ENCODE measurements around the gene TMEM198. TPM values are rescaled to one million over a fixed set of nuclear protein-coding genes. Genes with fewer than 3 reads are reported as not detected.

The TMEM198 gene
- total and polyA plus RNA-seq, 2 donors (not counting 1 experiment from before 2014, with no cell fraction given), result 0.39 to 1.1 TPM

DNA sequence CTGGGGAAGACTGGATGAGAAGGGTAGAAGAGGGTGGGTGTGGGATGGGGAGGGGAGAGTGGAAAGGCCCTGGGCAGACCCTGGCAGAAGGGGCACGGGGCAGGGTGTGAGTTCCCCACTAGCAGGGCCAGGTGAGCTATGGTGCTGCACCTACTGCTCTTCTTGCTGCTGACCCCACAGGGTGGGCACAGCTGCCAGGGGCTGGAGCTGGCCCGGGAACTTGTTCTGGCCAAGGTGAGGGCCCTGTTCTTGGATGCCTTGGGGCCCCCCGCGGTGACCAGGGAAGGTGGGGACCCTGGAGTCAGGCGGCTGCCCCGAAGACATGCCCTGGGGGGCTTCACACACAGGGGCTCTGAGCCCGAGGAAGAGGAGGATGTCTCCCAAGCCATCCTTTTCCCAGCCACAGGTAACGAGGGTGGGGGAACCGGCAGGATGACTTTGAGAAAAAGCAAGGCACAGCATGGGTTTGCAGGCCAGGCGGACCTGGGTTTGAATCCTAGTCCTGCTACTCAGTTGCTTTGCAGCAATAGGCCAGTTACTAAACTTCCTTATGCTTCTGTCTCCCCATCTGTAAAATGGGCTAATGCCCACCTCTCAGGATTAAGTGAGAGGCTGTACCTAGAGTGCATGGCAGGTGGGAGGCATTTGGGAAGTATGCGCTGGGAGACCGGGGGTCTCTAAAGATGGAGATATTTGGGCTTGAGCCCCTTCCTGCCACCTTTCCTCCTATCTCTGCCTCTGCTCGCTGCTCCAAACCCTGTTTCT is 28.6 kb downstream of the TMEM198 start, which contains the start of gene INHA:
TSS of gene INHA (plus strand) at position 74 of the 765 bp plus-strand sequence. CDS start at position 139, 65 bp downstream.
- Mint-ChIP-seq H3K27me3 (peaks cover 56% of the 10 kb centered on the region), H3K9me3 (ENCODE audit: insufficient read depth) (no peaks in the 10 kb centered on the region), H3K4me3 (peak within 1 kb of the TSS; percentile 66), H3K4me1 (peaks cover 6% of the 10 kb centered on the region), H3K27ac (no peak within 1 kb of the TSS)
- Histone ChIP-seq H2AFZ (ENCODE audit: insufficient read depth, low read depth, low read length, poor library complexity, severe bottlenecking) (peak within 1 kb of the TSS; percentile 65), H3K79me2 (ENCODE audit: control insufficient read depth, insufficient read depth, low read length) (no peaks in the 10 kb centered on the region), H3K9me3 (ENCODE audit: control extremely low read depth in 1 of 3, control insufficient read depth in 2 of 3, insufficient read depth in 1 of 3, low read length in 2 of 3) (peaks cover 0 to 4% (median 0%) of the 10 kb centered on the region in 3 donors), H3K4me3 (ENCODE audit: control extremely low read depth in 1 of 5, extremely low read depth in 1 of 5, insufficient read depth in 1 of 5, low read depth in 2 of 5, low read length in 4 of 5) (peak within 1 kb of the TSS in 3 of 5 experiments; percentile 18 to 46 (median 37)), H3K9ac (ENCODE audit: low read length) (no peak within 1 kb of the TSS), H3K36me3 (replicated peaks in 1 of 2; ENCODE audit: control extremely low read depth in 1 of 2, control insufficient read depth in 1 of 2, extremely low read depth in 1 of 2, insufficient read depth in 2 of 2, low read length in 1 of 2) (no peaks in the 10 kb centered on the region), H3K27me3 (replicated peaks in 1 of 4; ENCODE audit: control extremely low read depth in 1 of 4, control insufficient read depth in 3 of 4, insufficient read depth in 4 of 4, low read length in 3 of 4) (peaks cover 0 to 39% (median 18%) of the 10 kb centered on the region in 4 experiments), H4K20me1 (ENCODE audit: control insufficient read depth, insufficient read depth, low read length, poor library complexity, severe bottlenecking) (no peaks in the 10 kb centered on the region), H3K4me1 (ENCODE audit: control insufficient read depth in 2 of 2, insufficient read depth in 2 of 2, low read length in 2 of 2) (peaks cover 4 to 12% of the 10 kb centered on the region in 2 donors), H3K4me2 (replicated peaks; ENCODE audit: low read depth, low read length, poor library complexity, severe bottlenecking) (peak within 1 kb of the TSS; percentile 79), H3K27ac (ENCODE audit: low read length in 2 of 2) (no peak within 1 kb of the TSS)
- WGBS (ENCODE audit: insufficient coverage), result 93% methylated on average over 9 of the region's 13 CpGs
- TF ChIP-seq EZH2 (IDR thresholded peaks at IDR 0.05; ENCODE audit: borderline replicate concordance, insufficient read depth, low read depth, low read length, poor library complexity, severe bottlenecking), result no peak
- TF ChIP-seq, protein P1, sequence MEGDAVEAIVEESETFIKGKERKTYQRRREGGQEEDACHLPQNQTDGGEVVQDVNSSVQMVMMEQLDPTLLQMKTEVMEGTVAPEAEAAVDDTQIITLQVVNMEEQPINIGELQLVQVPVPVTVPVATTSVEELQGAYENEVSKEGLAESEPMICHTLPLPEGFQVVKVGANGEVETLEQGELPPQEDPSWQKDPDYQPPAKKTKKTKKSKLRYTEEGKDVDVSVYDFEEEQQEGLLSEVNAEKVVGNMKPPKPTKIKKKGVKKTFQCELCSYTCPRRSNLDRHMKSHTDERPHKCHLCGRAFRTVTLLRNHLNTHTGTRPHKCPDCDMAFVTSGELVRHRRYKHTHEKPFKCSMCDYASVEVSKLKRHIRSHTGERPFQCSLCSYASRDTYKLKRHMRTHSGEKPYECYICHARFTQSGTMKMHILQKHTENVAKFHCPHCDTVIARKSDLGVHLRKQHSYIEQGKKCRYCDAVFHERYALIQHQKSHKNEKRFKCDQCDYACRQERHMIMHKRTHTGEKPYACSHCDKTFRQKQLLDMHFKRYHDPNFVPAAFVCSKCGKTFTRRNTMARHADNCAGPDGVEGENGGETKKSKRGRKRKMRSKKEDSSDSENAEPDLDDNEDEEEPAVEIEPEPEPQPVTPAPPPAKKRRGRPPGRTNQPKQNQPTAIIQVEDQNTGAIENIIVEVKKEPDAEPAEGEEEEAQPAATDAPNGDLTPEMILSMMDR (IDR thresholded peaks at IDR 0.05), result no peak
- POLR2A ChIA-PET, result no interaction called here
- ATAC-seq (ENCODE audit: low read depth) (no peak), DNase-seq (no peak)
- intact Hi-C loops (cut with micrococcal nuclease), result no loop called here
- CTCF ChIA-PET, result no interaction called here

DNA sequence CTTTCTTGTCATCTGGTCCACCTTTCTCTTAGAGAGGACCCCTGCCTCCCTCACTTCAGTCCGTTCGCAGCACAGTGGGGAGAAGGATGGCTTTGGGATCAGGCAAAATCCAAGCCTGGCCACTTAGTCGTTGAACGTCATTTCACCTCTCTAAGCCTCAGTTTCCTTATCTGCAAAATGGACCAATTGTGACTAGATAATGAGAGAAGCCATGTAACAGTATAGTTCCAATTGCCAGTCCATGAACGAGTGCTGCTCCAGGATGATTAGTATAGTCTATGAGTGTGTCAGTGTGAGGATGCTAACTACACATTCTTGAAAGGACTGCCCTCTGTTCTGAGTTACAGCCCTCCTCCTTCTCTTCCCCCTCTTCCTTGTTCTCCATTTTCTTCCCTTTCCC is 29.3 kb downstream of the TMEM198 start:
- Mint-ChIP-seq H3K4me1 (peaks cover 6% of the 10 kb centered on the region), H3K27me3 (peaks cover 54% of the 10 kb centered on the region), H3K9me3 (ENCODE audit: insufficient read depth) (no peaks in the 10 kb centered on the region), H3K27ac (no peak overlapping the region), H3K4me3 (peak overlapping the region; percentile 19)
- no peak overlapping the region for H3K9ac ChIP-seq (ENCODE audit: low read length)
- no peaks in the 10 kb centered on the region for H3K36me3 ChIP-seq (replicated peaks in 1 of 2; ENCODE audit: control extremely low read depth in 1 of 2, control insufficient read depth in 1 of 2, extremely low read depth in 1 of 2, insufficient read depth in 2 of 2, low read length in 1 of 2)
- CTCF ChIA-PET, result no interaction called here
- H3K27ac ChIP-seq (ENCODE audit: low read length in 2 of 2), result no peak overlapping the region
- no peak for DNase-seq
- TF ChIP-seq, protein P1 (IDR thresholded peaks at IDR 0.05), result no peak
- TF ChIP-seq EZH2 (IDR thresholded peaks at IDR 0.05; ENCODE audit: borderline replicate concordance, insufficient read depth, low read depth, low read length, poor library complexity, severe bottlenecking), result no peak
- H2AFZ ChIP-seq (ENCODE audit: insufficient read depth, low read depth, low read length, poor library complexity, severe bottlenecking), result no peak overlapping the region
- POLR2A ChIA-PET, result no interaction called here
- peaks cover 0 to 4% (median 0%) of the 10 kb centered on the region in 3 donors for H3K9me3 ChIP-seq (ENCODE audit: control extremely low read depth in 1 of 3, control insufficient read depth in 2 of 3, insufficient read depth in 1 of 3, low read length in 2 of 3)
- H3K27me3 ChIP-seq (replicated peaks in 1 of 4; ENCODE audit: control extremely low read depth in 1 of 4, control insufficient read depth in 3 of 4, insufficient read depth in 4 of 4, low read length in 3 of 4), result peaks cover 0 to 43% (median 18%) of the 10 kb centered on the region in 4 experiments
- 100% methylated on average over 2 of the region's 5 CpGs for WGBS (ENCODE audit: insufficient coverage)
- no peaks in the 10 kb centered on the region for H4K20me1 ChIP-seq (ENCODE audit: control insufficient read depth, insufficient read depth, low read length, poor library complexity, severe bottlenecking)
- no peaks in the 10 kb centered on the region for H3K79me2 ChIP-seq (ENCODE audit: control insufficient read depth, insufficient read depth, low read length)
- ATAC-seq (ENCODE audit: low read depth), result no peak
- intact Hi-C loops (cut with micrococcal nuclease), result no loop called here
- no peak overlapping the region for H3K4me3 ChIP-seq (ENCODE audit: control extremely low read depth in 1 of 5, extremely low read depth in 1 of 5, insufficient read depth in 1 of 5, low read depth in 2 of 5, low read length in 4 of 5)
- no peak overlapping the region for H3K4me2 ChIP-seq (replicated peaks; ENCODE audit: low read depth, low read length, poor library complexity, severe bottlenecking)
- H3K4me1 ChIP-seq (ENCODE audit: control insufficient read depth in 2 of 2, insufficient read depth in 2 of 2, low read length in 2 of 2), result peaks cover 4 to 12% of the 10 kb centered on the region in 2 donors

Data from B cell (primary cell).